CD4-positive, alpha-beta T cell (primary cell): ENCODE measurements around the gene OXSR1. TPM values are rescaled to one million over a fixed set of nuclear protein-coding genes. Genes with fewer than 3 reads are reported as not detected.
A peak's percentile ranks its signal among the peaks of the same experiment; 100 is the strongest.

Source experiments
- ATAC-seq: fragments of 200-7000 bp; cut with Tn5 transposase; one replicate; pipeline ENCODE4 v1.10.0; 2022; ENCODE audit warnings: mild to moderate bottlenecking; ENCODE audit not compliant: poor library complexity
- CTCF ChIA-PET: fragments of 350-600 bp; sonication (Branson Sonifier 250); formaldehyde crosslinking; loops from one replicate; lab custom pipeline; 2021; ENCODE audit warnings: antibody characterized with exemption, inconsistent platforms; lab: Charles Lee
- POLR2A ChIA-PET: fragments of 350-600 bp; sonication (Branson Sonifier 250); formaldehyde crosslinking; loops from one replicate; lab custom pipeline; 2021; ENCODE audit warnings: antibody characterized with exemption, inconsistent platforms; lab: Charles Lee
- DNase-seq, 14 experiments: peaks; one replicate each; pipeline ENCODE4 v3.0.0-alpha.2; 2013 to 2020; ENCODE audit warnings: mixed read lengths in 2 of 14
- H3K27ac ChIP-seq, 2 donors: one replicate each; pipeline versions ENCODE4 v1.5.1 to v1.7.0; 2013; ENCODE audit warnings: low read length in 2 of 2, low read depth in 1 of 2, mild to moderate bottlenecking in 1 of 2
- H3K27me3 ChIP-seq, 2 experiments: 1 replicate in 1 of 2; 2 replicates in 1 of 2; pipeline versions ENCODE4 v1.6.1 to v1.7.0; 2013; ENCODE audit warnings: low read length in 2 of 2, control low read depth in 1 of 2, mild to moderate bottlenecking in 1 of 2, moderate library complexity in 1 of 2; ENCODE audit not compliant: insufficient read depth in 2 of 2, control insufficient read depth in 1 of 2
- H3K36me3 ChIP-seq: one replicate; pipeline ENCODE4 v1.6.1; 2013; ENCODE audit warnings: low read length, control low read depth; ENCODE audit not compliant: insufficient read depth
- H3K4me1 ChIP-seq: one replicate; pipeline ENCODE4 v1.6.1; 2013; ENCODE audit warnings: low read length, control low read depth; ENCODE audit not compliant: insufficient read depth
- H3K4me3 ChIP-seq: one replicate; pipeline ENCODE4 v1.5.1; 2013; ENCODE audit warnings: mild to moderate bottlenecking, low read length, moderate library complexity
- H3K9me3 ChIP-seq, 2 experiments: 1 replicate in 1 of 2; 2 replicates in 1 of 2; pipeline versions ENCODE4 v1.6.1 to v1.7.0; 2013; ENCODE audit warnings: low read length in 2 of 2, mild to moderate bottlenecking in 2 of 2, control low read depth in 1 of 2, moderate library complexity in 1 of 2; ENCODE audit not compliant: control insufficient read depth in 1 of 2, insufficient read depth in 1 of 2
- H3K27ac Mint-ChIP-seq: one replicate; pipeline ENCODE4 v1.8.0; 2020; ENCODE audit warnings: mixed read lengths
- H3K27me3 Mint-ChIP-seq: one replicate; pipeline ENCODE4 v1.8.0; 2021; ENCODE audit warnings: mixed read lengths
- H3K36me3 Mint-ChIP-seq: one replicate; pipeline ENCODE4 v1.8.0; 2021; ENCODE audit warnings: low read depth, mixed read lengths
- H3K4me1 Mint-ChIP-seq: one replicate; pipeline ENCODE4 v1.8.0; 2021; ENCODE audit warnings: low read depth, mixed read lengths
- H3K4me3 Mint-ChIP-seq: one replicate; pipeline ENCODE4 v1.8.0; 2020; ENCODE audit warnings: mild to moderate bottlenecking, mixed read lengths
- H3K9me3 Mint-ChIP-seq: one replicate; pipeline ENCODE4 v1.8.0; 2020; ENCODE audit warnings: mixed read lengths
- intact Hi-C, 2 experiments: fragments of 100-400 bp; cut with DNase I in 1 of 2; cut with micrococcal nuclease in 1 of 2; formaldehyde crosslinking; loops; one replicate each; pipeline versions ENCODE4 v1.15.1 to v1.9.0; 2023 to 2025; cut with DNase I, micrococcal nuclease
- total RNA-seq, 174 experiments: library from RNA in 2 of 174; stranded (reverse) in 2 of 174; gene quantifications; one replicate each; pipeline ENCODE4 v1.2.3 and lab custom pipeline; 2021 to 2026
- TF ChIP-seq, protein P1 (sequence below): fragments of 200-600 bp; IDR thresholded peaks from one replicate; pipeline ENCODE4 v1.8.0; 2022; ENCODE audit warnings: antibody characterized with exemption, mild to moderate bottlenecking

The OXSR1 gene
- total RNA-seq, 2 experiments from 2014 or later: 28.3 to 30.3 TPM

DNA sequence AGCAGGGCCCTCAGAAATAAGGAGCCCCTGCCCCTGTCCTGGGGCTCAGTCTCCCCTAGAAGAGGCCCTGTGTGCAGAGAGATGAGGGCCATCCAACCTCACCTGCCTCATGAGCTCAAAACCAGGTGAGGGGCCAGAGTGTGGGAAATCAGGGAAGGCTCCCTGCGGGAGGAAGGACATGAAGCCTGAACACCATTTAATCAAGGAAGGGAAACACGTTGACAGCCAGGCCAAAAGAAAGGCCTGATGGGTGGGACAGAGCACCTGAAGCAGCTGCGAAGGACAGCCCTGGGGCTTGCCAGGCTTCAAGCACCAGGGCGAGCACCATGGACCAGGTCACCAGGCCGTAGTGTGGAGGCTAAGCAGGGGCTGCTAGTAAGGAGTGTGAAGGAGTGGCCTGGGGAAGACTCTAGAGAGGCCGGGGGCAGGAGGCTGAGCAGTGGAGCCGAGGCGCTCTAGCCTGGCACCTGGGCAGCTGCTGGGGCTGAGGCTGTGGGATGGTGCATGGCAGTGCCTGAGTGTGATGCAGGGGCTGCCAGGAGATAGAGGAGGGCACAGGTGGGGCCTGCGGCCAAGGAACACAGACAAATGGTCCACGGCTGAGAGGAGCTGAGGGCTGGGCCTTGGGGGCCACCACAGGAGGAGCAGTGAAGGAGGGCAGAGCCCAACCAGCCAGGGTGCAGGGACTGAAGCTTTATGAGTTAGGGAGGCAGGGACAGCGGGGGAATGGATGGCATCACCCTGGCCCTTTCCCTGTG, 44.5 kb upstream of the OXSR1 start:
- peaks cover 64% of the 10 kb centered on the region for H3K36me3 Mint-ChIP-seq
- POLR2A ChIA-PET: interaction anchor here (1.5 kb wide), 1 partner anchor 16 kb away, joined by 6 read pairs; the partner anchor contains the start of gene ACAA1

DNA sequence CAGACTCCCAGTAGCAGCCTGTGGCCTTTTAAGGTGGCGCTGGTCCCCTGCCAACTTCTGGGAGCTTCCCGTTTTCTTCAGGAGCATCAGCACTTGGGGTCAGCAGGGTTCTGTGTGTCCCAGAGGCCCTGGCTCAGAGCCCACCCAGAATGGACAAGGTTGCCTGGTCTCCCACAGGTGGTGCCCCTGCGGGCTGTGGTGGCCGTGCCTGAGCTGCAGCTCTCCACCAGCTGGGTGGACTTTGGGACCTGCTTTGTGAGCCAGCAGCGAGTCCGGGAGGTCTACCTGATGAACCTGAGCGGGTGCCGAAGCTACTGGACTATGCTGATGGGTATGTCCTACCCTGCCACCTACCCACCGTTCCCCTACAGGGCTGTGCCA, 43.9 kb upstream of the OXSR1 start:
- no peak overlapping the region for H3K27ac Mint-ChIP-seq
- Histone ChIP-seq H3K4me1 (peaks cover 6% of the 10 kb centered on the region), H3K27ac (no peak overlapping the region), H3K9me3 (no peaks in the 10 kb centered on the region), H3K27me3 (no peaks in the 10 kb centered on the region), H3K4me3 (no peak overlapping the region), H3K36me3 (peaks cover 45% of the 10 kb centered on the region)
- ChIA-PET POLR2A (no interaction called here), CTCF (no interaction called here)
- no peak for DNase-seq
- H3K27me3 Mint-ChIP-seq: no peaks in the 10 kb centered on the region
- peaks cover 11% of the 10 kb centered on the region for H3K4me1 Mint-ChIP-seq
- H3K9me3 Mint-ChIP-seq: no peaks in the 10 kb centered on the region
- no peak overlapping the region for H3K4me3 Mint-ChIP-seq
- TF ChIP-seq, protein P1, sequence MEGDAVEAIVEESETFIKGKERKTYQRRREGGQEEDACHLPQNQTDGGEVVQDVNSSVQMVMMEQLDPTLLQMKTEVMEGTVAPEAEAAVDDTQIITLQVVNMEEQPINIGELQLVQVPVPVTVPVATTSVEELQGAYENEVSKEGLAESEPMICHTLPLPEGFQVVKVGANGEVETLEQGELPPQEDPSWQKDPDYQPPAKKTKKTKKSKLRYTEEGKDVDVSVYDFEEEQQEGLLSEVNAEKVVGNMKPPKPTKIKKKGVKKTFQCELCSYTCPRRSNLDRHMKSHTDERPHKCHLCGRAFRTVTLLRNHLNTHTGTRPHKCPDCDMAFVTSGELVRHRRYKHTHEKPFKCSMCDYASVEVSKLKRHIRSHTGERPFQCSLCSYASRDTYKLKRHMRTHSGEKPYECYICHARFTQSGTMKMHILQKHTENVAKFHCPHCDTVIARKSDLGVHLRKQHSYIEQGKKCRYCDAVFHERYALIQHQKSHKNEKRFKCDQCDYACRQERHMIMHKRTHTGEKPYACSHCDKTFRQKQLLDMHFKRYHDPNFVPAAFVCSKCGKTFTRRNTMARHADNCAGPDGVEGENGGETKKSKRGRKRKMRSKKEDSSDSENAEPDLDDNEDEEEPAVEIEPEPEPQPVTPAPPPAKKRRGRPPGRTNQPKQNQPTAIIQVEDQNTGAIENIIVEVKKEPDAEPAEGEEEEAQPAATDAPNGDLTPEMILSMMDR: no peak
- intact Hi-C loops: no loop called here
- ATAC-seq: no peak
- H3K36me3 Mint-ChIP-seq: peaks cover 69% of the 10 kb centered on the region

More for the DNA sequence above, 44.5 kb upstream of the OXSR1 start:
- Histone ChIP-seq H3K4me3 (no peak overlapping the region), H3K27ac (no peak overlapping the region), H3K27me3 (no peaks in the 10 kb centered on the region), H3K4me1 (peaks cover 6% of the 10 kb centered on the region), H3K36me3 (peaks cover 40% of the 10 kb centered on the region), H3K9me3 (no peaks in the 10 kb centered on the region)
- Mint-ChIP-seq H3K4me1 (peaks cover 11% of the 10 kb centered on the region), H3K27me3 (no peaks in the 10 kb centered on the region), H3K9me3 (no peaks in the 10 kb centered on the region), H3K4me3 (no peak overlapping the region), H3K27ac (no peak overlapping the region)
- TF ChIP-seq, protein P1: no peak
- peak in 1 of 14 experiments; percentile 17 for DNase-seq
- intact Hi-C loops: no loop called here
- CTCF ChIA-PET: no interaction called here
- no peak for ATAC-seq

GRCh38 chr3:38121832-38122461, 43.4 kb upstream of the OXSR1 start:
- TF ChIP-seq, protein P1: no peak
- Histone ChIP-seq H3K27ac (no peak overlapping the region), H3K4me3 (no peak overlapping the region), H3K36me3 (peaks cover 51% of the 10 kb centered on the region), H3K27me3 (no peaks in the 10 kb centered on the region), H3K4me1 (peaks cover 6% of the 10 kb centered on the region), H3K9me3 (no peaks in the 10 kb centered on the region)
- intact Hi-C loops: no loop called here
- H3K4me3 Mint-ChIP-seq: no peak overlapping the region
- POLR2A ChIA-PET: no interaction called here
- CTCF ChIA-PET: no interaction called here
- no peaks in the 10 kb centered on the region for H3K27me3 Mint-ChIP-seq
- no peak overlapping the region for H3K27ac Mint-ChIP-seq
- ATAC-seq (no peak), DNase-seq (no peak)
- no peaks in the 10 kb centered on the region for H3K9me3 Mint-ChIP-seq
- peaks cover 74% of the 10 kb centered on the region for H3K36me3 Mint-ChIP-seq
- H3K4me1 Mint-ChIP-seq: peaks cover 11% of the 10 kb centered on the region
